Measurements from ENCODE around the gene MAGOH.

MAGOH gene

DNA sequence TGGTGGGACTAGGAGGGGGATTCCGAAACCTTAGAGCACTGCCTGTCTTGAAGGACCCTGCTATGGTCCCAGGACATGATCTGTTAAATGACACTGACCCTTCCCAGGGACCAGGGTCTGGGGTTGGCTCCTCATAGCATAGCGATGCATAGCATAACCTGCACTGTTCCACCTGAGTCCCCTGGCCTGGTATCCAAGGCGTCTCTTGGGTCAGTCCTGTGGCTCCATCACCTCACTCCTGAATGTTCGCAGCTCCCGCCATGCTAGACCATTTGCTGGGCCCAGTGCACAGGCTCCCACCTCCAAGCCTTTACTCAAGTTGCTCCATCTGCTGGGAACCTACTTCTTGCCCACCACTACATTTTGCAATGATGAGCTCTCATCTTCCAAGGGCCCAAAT lies 39.0 kb upstream of the MAGOH start:
- ATAC-seq (ENCODE audit: insufficient read depth, low read depth) = no peak
- H3K27me3 ChIP-seq (ENCODE audit: insufficient read depth, low read length, poor library complexity) = no peaks in the 10 kb centered on the region
- peaks cover 94% of the 10 kb centered on the region for H3K36me3 ChIP-seq (ENCODE audit: insufficient read depth, low read length)

DNA sequence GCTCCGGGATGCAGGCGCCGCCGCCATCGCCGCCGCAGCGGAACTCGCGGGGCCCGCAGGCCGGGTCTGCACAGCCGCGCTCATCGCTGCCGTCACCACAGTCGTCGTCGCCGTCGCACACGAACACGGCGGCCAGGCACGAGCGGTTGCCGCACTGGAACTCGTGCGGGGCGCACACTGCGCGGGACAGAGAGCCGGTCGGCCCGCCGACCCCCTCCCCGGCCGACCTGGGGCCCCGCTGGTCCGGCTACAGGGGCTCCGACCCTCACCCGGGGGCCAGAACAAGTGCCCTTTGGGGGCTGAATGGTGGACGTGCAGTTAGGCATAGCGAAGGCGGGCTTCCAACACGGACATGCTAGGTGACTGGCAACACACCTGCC lies 38.6 kb upstream of the MAGOH start:
- Histone ChIP-seq H3K4me2 (ENCODE audit: insufficient read depth, low read length) (no peak overlapping the region), H3K27me3 (ENCODE audit: insufficient read depth, low read length, poor library complexity) (no peaks in the 10 kb centered on the region), H3K79me2 (ENCODE audit: insufficient read depth, low read length) (no peaks in the 10 kb centered on the region), H3K4me3 (ENCODE audit: low read depth in 1 of 2, low read length in 2 of 2) (no peak overlapping the region), H3K4me1 (ENCODE audit: insufficient read depth, low read length) (no peaks in the 10 kb centered on the region), H3K36me3 (ENCODE audit: insufficient read depth, low read length) (peaks cover 94% of the 10 kb centered on the region), H4K20me1 (ENCODE audit: insufficient read depth, low read length) (peaks cover 48% of the 10 kb centered on the region), H2AFZ (ENCODE audit: low read depth, low read length) (no peak overlapping the region), H3K9ac (ENCODE audit: low read depth, low read length) (no peak overlapping the region), H3K27ac (ENCODE audit: low read length) (no peak overlapping the region), H3K9me3 (ENCODE audit: insufficient read depth, low read length, severe bottlenecking) (no peaks in the 10 kb centered on the region)
- TF ChIP-seq, protein P1, sequence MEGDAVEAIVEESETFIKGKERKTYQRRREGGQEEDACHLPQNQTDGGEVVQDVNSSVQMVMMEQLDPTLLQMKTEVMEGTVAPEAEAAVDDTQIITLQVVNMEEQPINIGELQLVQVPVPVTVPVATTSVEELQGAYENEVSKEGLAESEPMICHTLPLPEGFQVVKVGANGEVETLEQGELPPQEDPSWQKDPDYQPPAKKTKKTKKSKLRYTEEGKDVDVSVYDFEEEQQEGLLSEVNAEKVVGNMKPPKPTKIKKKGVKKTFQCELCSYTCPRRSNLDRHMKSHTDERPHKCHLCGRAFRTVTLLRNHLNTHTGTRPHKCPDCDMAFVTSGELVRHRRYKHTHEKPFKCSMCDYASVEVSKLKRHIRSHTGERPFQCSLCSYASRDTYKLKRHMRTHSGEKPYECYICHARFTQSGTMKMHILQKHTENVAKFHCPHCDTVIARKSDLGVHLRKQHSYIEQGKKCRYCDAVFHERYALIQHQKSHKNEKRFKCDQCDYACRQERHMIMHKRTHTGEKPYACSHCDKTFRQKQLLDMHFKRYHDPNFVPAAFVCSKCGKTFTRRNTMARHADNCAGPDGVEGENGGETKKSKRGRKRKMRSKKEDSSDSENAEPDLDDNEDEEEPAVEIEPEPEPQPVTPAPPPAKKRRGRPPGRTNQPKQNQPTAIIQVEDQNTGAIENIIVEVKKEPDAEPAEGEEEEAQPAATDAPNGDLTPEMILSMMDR (IDR thresholded peaks at IDR 0.05; ENCODE audit: borderline replicate concordance, extremely low read depth, low read length, poor library complexity, severe bottlenecking) = no peak
- TF ChIP-seq EZH2 (IDR thresholded peaks at IDR 0.05; ENCODE audit: borderline replicate concordance, low read depth, low read length, severe bottlenecking) = no peak
- ATAC-seq (ENCODE audit: insufficient read depth, low read depth) (no peak), DNase-seq (no peak)

More for the DNA sequence above, 39.0 kb upstream of the MAGOH start:
- no peak overlapping the region for H3K9ac ChIP-seq (ENCODE audit: low read depth, low read length)
- no peak overlapping the region for H3K4me3 ChIP-seq (ENCODE audit: low read depth in 1 of 2, low read length in 2 of 2)
- no peak overlapping the region for H2AFZ ChIP-seq (ENCODE audit: low read depth, low read length)
- H4K20me1 ChIP-seq (ENCODE audit: insufficient read depth, low read length) = peaks cover 45% of the 10 kb centered on the region
- TF ChIP-seq EZH2 (IDR thresholded peaks at IDR 0.05; ENCODE audit: borderline replicate concordance, low read depth, low read length, severe bottlenecking) = no peak
- TF ChIP-seq, protein P1 (IDR thresholded peaks at IDR 0.05; ENCODE audit: borderline replicate concordance, extremely low read depth, low read length, poor library complexity, severe bottlenecking) = no peak
- no peaks in the 10 kb centered on the region for H3K9me3 ChIP-seq (ENCODE audit: insufficient read depth, low read length, severe bottlenecking)
- DNase-seq = no peak
- no peaks in the 10 kb centered on the region for H3K79me2 ChIP-seq (ENCODE audit: insufficient read depth, low read length)
- H3K27ac ChIP-seq (ENCODE audit: low read length) = no peak overlapping the region
- no peaks in the 10 kb centered on the region for H3K4me1 ChIP-seq (ENCODE audit: insufficient read depth, low read length)
- H3K4me2 ChIP-seq (ENCODE audit: insufficient read depth, low read length) = no peak overlapping the region

DNA sequence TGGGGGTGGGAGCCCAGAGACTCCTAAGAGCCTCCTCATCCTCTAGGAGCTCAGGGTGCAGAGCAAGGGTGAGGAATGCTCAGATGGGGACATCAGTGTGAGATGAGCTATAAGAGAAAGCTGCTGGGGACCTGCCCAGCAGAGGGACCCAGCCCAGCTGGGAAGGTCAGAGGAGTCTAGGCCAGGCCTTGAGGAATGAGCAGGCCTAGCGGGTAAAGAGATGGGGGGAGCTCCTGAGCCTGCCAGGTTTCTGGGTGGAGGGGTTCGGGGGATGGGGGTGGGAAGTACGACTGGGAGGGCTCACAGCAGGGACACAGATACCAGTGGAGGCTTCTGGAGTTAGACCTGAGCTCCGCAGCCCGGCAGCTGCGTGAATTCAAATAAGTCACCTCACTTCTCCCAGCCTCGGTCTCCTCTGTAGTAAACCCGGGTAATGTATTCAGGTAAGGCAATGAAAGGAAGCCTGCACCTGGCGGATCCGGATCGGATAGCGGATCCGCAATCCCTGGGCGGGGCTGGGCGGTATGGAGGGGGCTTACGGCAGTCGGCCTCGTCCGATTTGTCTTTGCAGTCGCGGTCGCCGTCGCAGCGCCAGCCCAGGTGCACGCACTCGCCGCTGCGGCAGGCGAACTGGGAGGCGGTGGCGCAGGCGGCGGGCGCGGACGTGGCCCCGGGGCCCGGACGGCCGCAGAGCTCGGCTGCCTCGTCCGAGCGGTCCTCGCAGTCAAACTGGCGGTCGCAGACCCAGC lies 38.0 kb upstream of the MAGOH start:
- no peaks in the 10 kb centered on the region for H3K79me2 ChIP-seq (ENCODE audit: insufficient read depth, low read length)
- no peak overlapping the region for H3K4me3 ChIP-seq (ENCODE audit: low read depth in 1 of 2, low read length in 2 of 2)
- no peaks in the 10 kb centered on the region for H3K9me3 ChIP-seq (ENCODE audit: insufficient read depth, low read length, severe bottlenecking)
- TF ChIP-seq, protein P1 (IDR thresholded peaks at IDR 0.05; ENCODE audit: borderline replicate concordance, extremely low read depth, low read length, poor library complexity, severe bottlenecking) = no peak
- no peak for TF ChIP-seq EZH2 (IDR thresholded peaks at IDR 0.05; ENCODE audit: borderline replicate concordance, low read depth, low read length, severe bottlenecking)
- H3K36me3 ChIP-seq (ENCODE audit: insufficient read depth, low read length) = peaks cover 94% of the 10 kb centered on the region
- H3K4me1 ChIP-seq (ENCODE audit: insufficient read depth, low read length) = no peaks in the 10 kb centered on the region
- H2AFZ ChIP-seq (ENCODE audit: low read depth, low read length) = no peak overlapping the region
- peaks cover 53% of the 10 kb centered on the region for H4K20me1 ChIP-seq (ENCODE audit: insufficient read depth, low read length)
- H3K9ac ChIP-seq (ENCODE audit: low read depth, low read length) = no peak overlapping the region
- no peaks in the 10 kb centered on the region for H3K27me3 ChIP-seq (ENCODE audit: insufficient read depth, low read length, poor library complexity)
- H3K27ac ChIP-seq (ENCODE audit: low read length) = no peak overlapping the region
- H3K4me2 ChIP-seq (ENCODE audit: insufficient read depth, low read length) = no peak overlapping the region
- DNase-seq = no peak
- ATAC-seq (ENCODE audit: insufficient read depth, low read depth) = no peak

Measured in DND-41 (cell line).